Peyer's patch (tissue), 4 donors: Measurements from ENCODE around the gene HMCN1.

Experiments
- POLR2A ChIP-seq, 2 donors: fragments of 450-650 bp; IDR thresholded peaks; one replicate each; pipeline ENCODE4 v1.5.1; 2017; ENCODE audit warnings: antibody characterized with exemption in 2 of 2, mild to moderate bottlenecking in 2 of 2, moderate library complexity in 2 of 2
- TF ChIP-seq, protein P1 (sequence below), 6 experiments: fragments of 450-650 bp in 4 of 6; fragments of 200-600 bp in 2 of 6; sonication (generic) in 1 of 6; IDR thresholded peaks; one replicate each; pipeline ENCODE4 v1.5.1; 2017 to 2019; ENCODE audit warnings: antibody characterized with exemption in 6 of 6, mild to moderate bottlenecking in 3 of 6, moderate library complexity in 1 of 6

DNA sequence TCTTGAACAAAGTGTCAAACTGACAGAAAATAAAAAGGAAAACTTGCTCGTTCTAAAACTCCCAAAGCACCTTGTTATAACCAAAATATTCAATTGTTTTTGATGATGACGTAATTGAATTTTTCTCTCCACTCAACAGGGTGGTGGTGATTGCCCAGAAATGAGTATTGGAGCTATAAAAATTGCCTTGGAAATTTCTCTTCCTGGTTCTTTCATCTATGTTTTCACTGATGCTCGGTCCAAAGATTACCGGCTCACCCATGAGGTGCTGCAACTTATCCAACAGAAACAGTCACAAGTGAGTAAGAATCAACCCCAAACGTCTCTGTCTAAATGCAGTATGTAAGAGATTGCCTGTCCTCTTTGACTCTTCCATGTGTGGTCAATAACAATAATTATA lies 130.1 kb downstream of the HMCN1 start:
- TF ChIP-seq, protein P1, sequence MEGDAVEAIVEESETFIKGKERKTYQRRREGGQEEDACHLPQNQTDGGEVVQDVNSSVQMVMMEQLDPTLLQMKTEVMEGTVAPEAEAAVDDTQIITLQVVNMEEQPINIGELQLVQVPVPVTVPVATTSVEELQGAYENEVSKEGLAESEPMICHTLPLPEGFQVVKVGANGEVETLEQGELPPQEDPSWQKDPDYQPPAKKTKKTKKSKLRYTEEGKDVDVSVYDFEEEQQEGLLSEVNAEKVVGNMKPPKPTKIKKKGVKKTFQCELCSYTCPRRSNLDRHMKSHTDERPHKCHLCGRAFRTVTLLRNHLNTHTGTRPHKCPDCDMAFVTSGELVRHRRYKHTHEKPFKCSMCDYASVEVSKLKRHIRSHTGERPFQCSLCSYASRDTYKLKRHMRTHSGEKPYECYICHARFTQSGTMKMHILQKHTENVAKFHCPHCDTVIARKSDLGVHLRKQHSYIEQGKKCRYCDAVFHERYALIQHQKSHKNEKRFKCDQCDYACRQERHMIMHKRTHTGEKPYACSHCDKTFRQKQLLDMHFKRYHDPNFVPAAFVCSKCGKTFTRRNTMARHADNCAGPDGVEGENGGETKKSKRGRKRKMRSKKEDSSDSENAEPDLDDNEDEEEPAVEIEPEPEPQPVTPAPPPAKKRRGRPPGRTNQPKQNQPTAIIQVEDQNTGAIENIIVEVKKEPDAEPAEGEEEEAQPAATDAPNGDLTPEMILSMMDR (IDR thresholded peaks at IDR 0.05) = no peak
- no peak for TF ChIP-seq POLR2A (IDR thresholded peaks at IDR 0.05)
